HFF-Myc (cell line): ENCODE measurements around the gene LHFPL2.

Experiments
- DNase-seq: peaks from one replicate; pipeline ENCODE4 v3.0.0-alpha.2; 2011; ENCODE audit warnings: low read depth; ENCODE audit errors: extremely low read depth
- H3K4me3 ChIP-seq: replicated peaks from 2 replicates; pipeline ENCODE4 v1.5.1; 2011; ENCODE audit warnings: low read depth, mild to moderate bottlenecking, control low read depth, low read length
- TF ChIP-seq, protein P1 (sequence below): IDR thresholded peaks from 2 replicates; pipeline ENCODE4 v1.5.1; 2012; ENCODE audit warnings: mild to moderate bottlenecking, low read depth, low read length, control low read depth; ENCODE audit errors: missing control alignments

The LHFPL2 gene

DNA sequence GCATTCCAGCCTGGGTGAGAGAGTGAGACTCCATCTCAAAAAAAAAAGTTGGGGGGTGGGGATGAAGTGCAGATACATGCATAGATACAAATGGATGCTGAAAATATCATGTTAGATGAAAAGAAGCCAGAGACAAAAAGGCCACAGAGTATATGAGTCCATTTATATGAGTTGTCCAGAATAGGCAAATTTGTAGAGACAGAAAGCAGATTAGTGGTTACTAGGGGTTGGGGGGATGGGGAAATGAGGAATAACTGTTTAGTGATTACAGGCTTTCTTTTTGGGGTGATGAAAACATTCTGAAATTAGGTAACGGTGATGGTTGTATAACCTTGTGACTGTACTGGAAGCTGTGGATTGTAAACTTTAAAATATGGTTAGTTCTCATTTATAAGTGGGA, 13.8 kb upstream of the LHFPL2 start:
- H3K4me3 ChIP-seq, result no peak overlapping the region
- TF ChIP-seq, protein P1, sequence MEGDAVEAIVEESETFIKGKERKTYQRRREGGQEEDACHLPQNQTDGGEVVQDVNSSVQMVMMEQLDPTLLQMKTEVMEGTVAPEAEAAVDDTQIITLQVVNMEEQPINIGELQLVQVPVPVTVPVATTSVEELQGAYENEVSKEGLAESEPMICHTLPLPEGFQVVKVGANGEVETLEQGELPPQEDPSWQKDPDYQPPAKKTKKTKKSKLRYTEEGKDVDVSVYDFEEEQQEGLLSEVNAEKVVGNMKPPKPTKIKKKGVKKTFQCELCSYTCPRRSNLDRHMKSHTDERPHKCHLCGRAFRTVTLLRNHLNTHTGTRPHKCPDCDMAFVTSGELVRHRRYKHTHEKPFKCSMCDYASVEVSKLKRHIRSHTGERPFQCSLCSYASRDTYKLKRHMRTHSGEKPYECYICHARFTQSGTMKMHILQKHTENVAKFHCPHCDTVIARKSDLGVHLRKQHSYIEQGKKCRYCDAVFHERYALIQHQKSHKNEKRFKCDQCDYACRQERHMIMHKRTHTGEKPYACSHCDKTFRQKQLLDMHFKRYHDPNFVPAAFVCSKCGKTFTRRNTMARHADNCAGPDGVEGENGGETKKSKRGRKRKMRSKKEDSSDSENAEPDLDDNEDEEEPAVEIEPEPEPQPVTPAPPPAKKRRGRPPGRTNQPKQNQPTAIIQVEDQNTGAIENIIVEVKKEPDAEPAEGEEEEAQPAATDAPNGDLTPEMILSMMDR, result no peak
- DNase-seq, result no peak

DNA sequence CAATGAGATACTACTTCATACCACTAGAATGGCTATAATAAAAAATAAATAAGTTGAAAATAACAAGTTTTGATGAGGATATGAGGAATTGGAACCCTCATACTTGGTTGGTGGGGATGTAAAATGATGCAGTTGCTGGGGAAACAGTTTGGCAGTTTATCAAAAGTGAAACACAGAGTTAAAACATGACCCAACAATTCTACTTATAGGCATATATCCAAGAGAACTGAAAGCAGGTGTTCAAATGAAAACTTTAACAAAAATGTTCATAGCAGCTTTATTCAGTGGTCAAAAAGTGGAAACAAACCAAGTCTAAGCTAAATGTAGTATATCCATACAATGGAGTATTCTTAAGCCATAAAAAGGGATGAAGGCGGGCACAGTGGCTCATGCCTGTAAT, 13.1 kb upstream of the LHFPL2 start:
- TF ChIP-seq, protein P1, result no peak
- H3K4me3 ChIP-seq, result no peak overlapping the region
- DNase-seq, result no peak

DNA sequence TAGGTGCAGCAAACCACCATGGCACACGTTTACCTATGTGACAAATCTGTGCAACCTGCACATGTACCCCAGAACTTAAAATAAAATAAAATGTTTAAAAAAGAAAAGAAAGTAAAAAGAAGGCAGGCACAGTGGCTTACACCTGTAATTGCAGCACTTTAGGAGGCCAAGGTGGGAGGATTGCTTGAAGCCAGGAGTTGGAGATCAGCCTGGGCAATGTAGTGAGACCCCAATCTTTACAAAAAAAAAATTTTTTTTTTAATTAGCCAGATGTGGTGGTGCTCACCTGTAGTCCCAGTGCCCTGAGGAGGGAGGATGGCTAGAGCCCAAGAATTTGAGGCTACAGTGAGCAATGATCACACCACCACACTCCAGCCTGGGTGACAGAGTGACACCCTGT, 12.5 kb upstream of the LHFPL2 start:
- no peak for DNase-seq
- H3K4me3 ChIP-seq, result no peak overlapping the region
- TF ChIP-seq, protein P1, result no peak

DNA sequence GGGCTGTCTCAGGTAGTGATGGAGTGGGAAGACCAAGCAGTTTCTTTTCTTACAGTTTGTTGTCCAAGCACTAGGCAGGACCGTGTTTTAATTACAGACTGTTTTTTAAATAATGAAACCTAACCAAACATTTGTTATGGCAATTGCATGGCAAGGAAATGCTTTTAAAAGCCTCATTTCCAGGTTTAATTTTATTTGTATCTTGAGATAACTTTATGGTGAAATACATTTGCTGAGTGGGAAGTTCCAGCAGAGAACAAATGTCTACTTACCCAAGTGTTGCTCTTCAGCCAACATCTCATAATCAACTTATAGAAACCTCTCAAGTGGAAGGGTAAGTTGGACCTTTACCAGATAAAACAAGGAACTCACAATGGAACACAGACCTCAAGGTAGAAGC, 11.8 kb upstream of the LHFPL2 start:
- no peak for DNase-seq
- no peak overlapping the region for H3K4me3 ChIP-seq
- TF ChIP-seq, protein P1, result no peak

DNA sequence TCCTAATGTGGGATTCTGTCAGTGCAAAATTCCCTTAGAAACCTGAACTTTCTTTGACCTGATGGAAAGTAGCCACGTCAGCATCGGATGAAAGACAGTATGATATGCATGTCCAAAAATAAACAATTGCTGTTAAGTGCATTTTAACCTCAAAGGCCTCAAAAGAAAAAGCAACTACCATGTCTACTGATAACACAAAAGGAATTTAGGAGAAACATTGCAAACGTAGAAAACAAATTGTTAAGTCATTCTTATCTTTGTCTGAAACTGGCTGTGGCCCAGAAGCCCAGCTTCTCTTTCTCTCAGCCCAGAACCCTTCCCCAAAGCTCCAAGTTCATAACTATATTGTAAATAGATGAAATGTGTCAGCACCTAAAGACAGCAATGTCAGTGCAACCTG, 11.1 kb upstream of the LHFPL2 start:
- no peak for DNase-seq
- no peak overlapping the region for H3K4me3 ChIP-seq
- TF ChIP-seq, protein P1, result no peak

DNA sequence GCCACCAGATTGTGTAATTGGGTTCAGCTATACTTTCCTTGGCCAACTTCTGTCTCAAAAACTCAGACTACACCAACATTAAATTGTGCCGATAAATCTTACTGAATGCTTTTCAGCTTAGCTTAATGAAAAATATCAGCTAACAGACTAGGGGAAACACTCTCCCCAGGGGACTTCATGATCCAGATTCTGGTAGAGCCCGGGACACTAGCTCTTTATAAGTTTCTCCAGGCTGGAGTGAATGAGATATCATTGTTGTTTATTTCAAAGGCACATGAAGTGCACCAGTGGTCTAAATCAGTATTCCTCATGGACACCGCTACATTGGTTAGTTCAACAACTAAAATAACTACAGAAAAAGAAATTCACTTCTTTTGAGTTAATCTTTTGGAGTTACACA, 10.5 kb upstream of the LHFPL2 start:
- DNase-seq, result no peak
- TF ChIP-seq, protein P1, result no peak

DNA sequence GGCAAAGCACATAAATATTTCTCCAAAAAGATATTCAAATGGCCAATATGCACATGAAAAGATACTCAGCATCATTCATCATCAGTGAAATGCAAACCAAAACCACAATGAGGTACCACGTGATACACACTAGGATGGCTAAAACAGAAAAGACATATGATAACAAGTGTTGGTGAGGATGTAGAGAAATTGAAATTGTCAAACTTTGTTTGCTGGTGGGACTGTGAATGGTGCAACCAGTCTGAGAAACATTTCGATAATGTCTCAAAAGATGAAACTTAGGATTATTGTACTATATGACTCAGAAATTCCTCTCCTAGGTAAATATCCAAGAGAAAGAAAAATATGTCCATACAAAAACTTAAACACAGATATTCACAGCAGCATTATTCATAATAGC, 8.6 kb upstream of the LHFPL2 start:
- no peak overlapping the region for H3K4me3 ChIP-seq
- TF ChIP-seq, protein P1, result no peak
- DNase-seq, result no peak

More for the DNA sequence above, 10.5 kb upstream of the LHFPL2 start:
- H3K4me3 ChIP-seq, result no peak overlapping the region
